Frontal cortex (tissue), 4 donors: ENCODE data around the gene ACBD7. TPM values are rescaled to one million over a fixed set of nuclear protein-coding genes. Genes with fewer than 3 reads are reported as not detected.

Experiments used
- DNase-seq, 2 donors: peaks; one replicate each; pipeline ENCODE4 v3.0.0; 2012; ENCODE audit warnings: low spot score in 2 of 2
- FAIRE-seq: peaks from 2 replicates; lab custom pipeline; 2012; peaks lifted over from hg19 to GRCh38; lab: Jason Lieb, UNC
- total RNA-seq: library from RNA; depleted of rRNA; stranded (reverse); fragments of >200 nt; gene quantifications from one replicate; pipeline ENCODE4 v1.2.3, GENCODE V29; 2014
- donor health status: control.
- donor health status: control.
- donor health status: control.

Gene ACBD7
- total RNA-seq, 1 donor from 2014 or later = 10.6 TPM

GRCh38 chr10:15096661-15097010 is 8.1 kb upstream of the ACBD7 start:
- DNase-seq (no peak), FAIRE-seq (no peak)

- FAIRE-seq (no peak), DNase-seq (no peak)
Observed at GRCh38 chr10:15092855-15093408, 4.4 kb upstream of the ACBD7 start.

DNA sequence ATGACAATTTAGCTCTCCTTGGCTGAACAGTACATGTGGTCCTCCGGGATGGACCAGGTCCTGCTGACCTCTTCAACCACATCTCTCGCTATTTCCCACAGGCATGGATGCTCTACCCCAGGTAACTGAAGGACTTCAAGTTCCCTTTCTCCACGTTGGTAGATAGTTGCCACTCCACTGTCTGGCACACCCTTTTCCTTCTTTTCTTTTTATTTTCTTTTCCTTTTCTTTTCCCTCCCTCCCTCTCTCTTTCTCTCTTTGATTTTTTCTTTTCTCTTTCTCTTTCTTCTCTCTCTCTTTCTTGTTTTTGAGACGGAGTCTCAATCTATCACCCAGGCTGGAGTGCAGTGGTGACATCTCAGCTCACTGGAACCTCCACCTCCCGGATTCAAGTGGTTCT is 2.8 kb upstream of the ACBD7 start:
- no peak for FAIRE-seq
- DNase-seq = no peak

GRCh38 chr10:15084502-15084922 is 4.1 kb downstream of the ACBD7 start:
- FAIRE-seq (no peak), DNase-seq (no peak)

GRCh38 chr10:15083674-15084501 is 4.7 kb downstream of the ACBD7 start:
- no peak for FAIRE-seq

DNA sequence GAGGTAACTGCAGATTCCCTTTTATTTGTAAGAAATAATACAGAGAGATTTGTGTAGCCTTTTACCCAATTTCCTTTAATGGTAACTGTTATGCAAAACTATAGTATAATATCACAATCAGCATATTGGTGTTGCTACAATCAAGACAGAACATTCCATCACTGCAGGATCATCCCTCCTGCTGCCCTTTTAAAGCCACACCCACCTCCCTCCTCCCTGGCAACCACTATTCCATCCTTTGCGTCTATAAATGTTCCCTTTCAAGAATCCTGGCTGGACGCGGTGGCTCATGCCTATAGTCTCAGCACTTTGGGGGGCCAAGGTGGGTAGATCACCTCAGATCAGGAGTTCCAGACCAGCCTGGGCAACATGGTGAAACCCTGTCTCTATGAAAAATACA is 13.2 kb downstream of the ACBD7 start:
- DNase-seq (no peak), FAIRE-seq (no peak)

More at GRCh38 chr10:15083674-15084501, 4.7 kb downstream of the ACBD7 start:
- DNase-seq = no peak

- no peak for FAIRE-seq
- no peak for DNase-seq
Observed at GRCh38 chr10:15072358-15072757, 16.2 kb downstream of the ACBD7 start.

DNA sequence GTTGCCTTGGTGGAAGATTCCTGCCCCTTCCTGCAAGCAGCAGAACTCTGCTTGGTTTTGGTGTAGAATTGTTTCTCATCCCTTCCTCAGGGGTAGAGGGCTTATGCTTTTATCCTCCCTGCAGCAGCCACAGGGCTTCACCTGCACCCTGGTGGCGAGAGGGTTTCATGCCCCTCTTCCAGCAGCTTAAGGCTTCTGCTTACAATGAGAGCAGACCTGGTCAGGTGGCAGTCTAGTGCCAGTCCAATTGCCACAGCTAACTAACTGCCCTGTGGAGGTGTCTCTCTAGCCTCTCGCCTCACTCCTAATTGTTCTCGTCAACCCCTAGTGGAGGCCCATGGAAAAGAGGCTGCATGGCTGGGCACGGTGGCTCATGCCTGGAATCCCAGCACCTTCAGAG is 19.3 kb downstream of the ACBD7 start:
- DNase-seq (no peak), FAIRE-seq (no peak)

DNA sequence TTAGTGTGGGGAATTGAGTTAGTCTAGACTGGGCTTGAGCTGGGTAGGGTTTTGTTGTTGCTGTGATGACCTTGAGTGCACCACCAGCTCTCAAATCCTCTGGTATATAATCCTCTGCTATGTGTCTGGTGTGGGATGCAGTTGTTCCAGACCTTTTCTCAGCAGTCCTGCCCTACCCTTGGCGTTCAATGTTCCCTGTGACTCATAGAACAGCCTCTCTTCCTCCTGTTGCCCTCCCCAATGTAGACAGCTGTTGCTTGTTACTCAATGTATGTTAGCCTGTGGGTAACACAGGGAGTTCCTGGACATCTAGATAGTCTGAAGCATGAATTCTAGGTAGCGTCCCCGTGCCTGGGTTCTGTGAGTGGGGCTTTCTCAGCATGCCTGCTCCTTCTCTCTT is 19.8 kb downstream of the ACBD7 start:
- FAIRE-seq = no peak
- no peak for DNase-seq

DNA sequence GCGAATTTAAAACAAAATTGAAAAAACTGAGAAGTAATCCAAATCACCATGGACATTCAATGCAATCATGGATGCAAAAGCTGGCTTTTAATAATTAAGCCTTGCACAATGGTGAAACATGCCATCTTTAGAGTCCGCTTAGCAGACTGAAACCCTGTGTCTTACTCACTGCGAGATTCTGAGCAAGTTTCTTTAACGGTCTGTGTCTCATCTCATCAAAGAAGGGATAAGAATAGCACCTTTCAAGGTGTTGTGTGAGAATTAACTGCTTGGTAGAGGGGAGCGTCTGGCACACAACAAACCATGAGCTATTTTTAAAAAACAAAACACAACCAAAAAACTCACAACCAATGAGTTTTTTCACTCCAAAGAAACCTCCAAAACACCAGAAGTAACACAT is 21.4 kb downstream of the ACBD7 start:
- FAIRE-seq (no peak), DNase-seq (no peak)

GRCh38 chr10:15060638-15061037 is 27.9 kb downstream of the ACBD7 start:
- FAIRE-seq (no peak), DNase-seq (no peak)

- DNase-seq = no peak
- FAIRE-seq = no peak
Observed at GRCh38 chr10:15059914-15060313, 28.7 kb downstream of the ACBD7 start.

DNA sequence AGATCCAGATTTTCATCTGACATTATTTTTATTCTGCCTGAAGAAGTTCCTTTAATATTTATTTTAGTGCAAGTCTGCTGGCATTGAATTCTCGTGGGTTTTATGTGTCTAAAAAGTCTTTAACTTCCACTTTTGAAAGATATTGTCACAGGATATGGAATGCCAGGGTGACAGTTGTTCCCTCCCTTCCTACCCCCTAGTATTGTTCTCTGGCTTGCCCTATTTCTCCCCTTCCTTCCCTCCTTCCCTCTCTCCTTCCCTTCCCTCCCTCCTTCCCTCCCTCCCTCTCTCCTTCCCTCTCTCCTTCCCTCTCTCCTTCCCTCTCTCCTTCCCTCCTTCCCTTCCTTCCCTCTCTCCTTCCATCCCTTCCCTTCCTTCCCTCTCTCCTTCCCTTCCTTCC is 29.9 kb downstream of the ACBD7 start:
- FAIRE-seq = no peak
- DNase-seq = no peak

DNA sequence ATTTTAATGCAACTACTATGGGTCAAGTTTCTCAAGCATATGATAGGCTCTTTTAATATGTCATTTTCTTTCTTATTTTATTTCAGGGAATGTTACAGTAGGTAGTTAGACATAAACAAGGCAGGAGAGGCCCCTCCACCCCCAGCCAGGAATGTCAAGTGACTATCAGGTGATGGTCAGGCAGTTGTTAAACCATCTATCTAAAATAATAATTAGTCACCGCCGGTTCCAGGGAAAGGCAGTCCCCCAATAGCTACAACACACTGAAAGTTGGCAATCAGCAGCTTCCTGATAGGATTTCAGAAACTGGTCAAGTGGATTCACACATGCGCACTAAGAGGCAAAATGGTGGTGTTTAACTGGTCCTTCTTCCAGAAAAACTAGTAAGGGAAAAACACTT is 35.5 kb downstream of the ACBD7 start:
- no peak for FAIRE-seq
- no peak for DNase-seq

DNA sequence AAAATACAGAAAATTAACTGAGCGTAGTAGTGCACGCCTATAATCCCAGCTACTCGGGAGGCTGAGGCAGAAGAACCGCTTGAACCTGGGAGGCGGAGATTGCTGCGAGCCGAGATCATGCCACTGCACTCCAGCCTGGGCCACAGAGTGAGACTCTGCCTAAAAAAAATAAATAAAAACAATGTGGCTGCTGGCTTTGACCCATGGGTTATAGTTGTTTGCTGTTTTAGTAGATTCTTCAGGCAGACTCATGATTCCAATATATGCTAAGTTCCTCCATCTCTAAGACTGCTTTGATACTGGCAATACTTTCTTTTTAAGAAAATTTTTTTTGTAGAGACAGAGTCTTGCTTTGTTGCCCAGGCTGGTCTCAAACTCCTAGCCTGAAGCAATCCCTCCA is 36.5 kb downstream of the ACBD7 start:
- DNase-seq (no peak), FAIRE-seq (no peak)

GRCh38 chr10:15049533-15049932 is 39.0 kb downstream of the ACBD7 start:
- FAIRE-seq = no peak
- no peak for DNase-seq

GRCh38 chr10:15046626-15047025 is 42.0 kb downstream of the ACBD7 start:
- FAIRE-seq (no peak), DNase-seq (no peak)

GRCh38 chr10:15045380-15045779 is 43.2 kb downstream of the ACBD7 start:
- DNase-seq (no peak), FAIRE-seq (no peak)

DNA sequence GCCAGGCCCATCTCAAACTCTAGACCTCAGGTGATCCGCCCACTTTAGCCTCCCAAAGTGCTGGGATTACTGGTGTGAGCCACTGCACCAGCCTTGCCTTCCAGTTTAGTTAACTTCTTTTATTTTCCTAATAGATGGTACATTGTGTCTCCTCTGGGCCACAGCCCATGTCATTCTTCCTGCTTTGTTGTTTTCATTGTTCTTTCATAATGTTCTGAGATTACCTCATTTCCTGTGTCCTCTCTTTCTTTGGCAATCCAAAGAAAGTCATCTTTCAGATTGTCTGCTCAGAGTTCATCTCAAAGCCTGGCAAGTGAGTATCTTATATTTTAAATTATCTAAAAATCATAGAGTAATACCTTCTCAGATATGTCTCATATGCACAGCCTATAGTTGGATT is 44.9 kb downstream of the ACBD7 start, which contains the start of gene OLAH:
Gene OLAH (plus strand): TSS at position 270 of the 400 bp plus-strand sequence. CDS start 3,346 bp downstream, outside the sequence.
- FAIRE-seq (no peak), DNase-seq (no peak)

GRCh38 chr10:15038416-15038815 is 50.2 kb downstream of the ACBD7 start:
- no peak for FAIRE-seq

DNA sequence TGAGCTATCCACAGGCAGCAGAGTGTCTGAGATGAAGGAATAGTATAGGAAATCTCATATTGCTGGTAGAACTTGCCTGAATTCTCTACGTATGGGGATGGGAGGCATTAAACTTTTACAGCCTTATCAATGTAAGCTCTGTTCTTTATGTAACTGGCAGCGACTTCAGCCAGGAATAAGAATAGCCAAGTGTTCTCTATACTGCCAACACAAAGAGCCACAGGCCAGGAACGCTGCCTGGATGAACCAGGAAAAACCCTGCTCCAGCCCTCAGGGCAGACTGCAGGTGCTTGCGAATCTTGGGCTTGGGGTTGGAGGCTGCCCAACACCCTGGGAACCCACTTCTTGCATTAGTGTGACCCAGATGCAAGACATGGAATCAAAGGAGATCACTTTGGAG is 50.9 kb downstream of the ACBD7 start:
- FAIRE-seq (no peak), DNase-seq (no peak)

More at GRCh38 chr10:15038416-15038815, 50.2 kb downstream of the ACBD7 start:
- DNase-seq = no peak
